ENCODE data around the gene PPP1R14C.

The PPP1R14C gene

DNA sequence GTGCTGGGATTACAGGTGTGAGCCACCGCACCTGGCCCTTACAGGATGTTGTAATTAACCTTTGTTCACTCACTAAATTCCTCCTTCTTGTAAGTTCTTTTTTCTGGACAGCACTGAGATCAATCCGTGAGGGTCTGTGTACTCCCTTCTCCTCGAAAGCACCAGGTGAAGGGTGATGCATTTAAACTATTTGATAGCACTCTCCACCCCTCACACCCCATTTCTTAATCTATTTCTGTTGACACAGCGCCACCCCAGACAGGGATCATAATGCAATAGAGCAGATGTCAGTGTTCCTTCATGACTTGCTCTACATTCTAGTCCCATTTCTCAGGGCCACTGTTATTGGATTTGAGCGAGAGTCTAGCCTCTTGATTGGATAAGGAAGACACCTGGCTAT, 46.3 kb downstream of the PPP1R14C start:
- no peak overlapping the region for H3K4me3 ChIP-seq (ENCODE audit: low read depth, low read length)
- peaks cover 7% of the 10 kb centered on the region for H3K27me3 ChIP-seq
- TF ChIP-seq, protein P1, sequence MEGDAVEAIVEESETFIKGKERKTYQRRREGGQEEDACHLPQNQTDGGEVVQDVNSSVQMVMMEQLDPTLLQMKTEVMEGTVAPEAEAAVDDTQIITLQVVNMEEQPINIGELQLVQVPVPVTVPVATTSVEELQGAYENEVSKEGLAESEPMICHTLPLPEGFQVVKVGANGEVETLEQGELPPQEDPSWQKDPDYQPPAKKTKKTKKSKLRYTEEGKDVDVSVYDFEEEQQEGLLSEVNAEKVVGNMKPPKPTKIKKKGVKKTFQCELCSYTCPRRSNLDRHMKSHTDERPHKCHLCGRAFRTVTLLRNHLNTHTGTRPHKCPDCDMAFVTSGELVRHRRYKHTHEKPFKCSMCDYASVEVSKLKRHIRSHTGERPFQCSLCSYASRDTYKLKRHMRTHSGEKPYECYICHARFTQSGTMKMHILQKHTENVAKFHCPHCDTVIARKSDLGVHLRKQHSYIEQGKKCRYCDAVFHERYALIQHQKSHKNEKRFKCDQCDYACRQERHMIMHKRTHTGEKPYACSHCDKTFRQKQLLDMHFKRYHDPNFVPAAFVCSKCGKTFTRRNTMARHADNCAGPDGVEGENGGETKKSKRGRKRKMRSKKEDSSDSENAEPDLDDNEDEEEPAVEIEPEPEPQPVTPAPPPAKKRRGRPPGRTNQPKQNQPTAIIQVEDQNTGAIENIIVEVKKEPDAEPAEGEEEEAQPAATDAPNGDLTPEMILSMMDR (IDR thresholded peaks at IDR 0.05; ENCODE audit: low read depth, low read length) = no peak
- H3K9me3 ChIP-seq = no peaks in the 10 kb centered on the region
- DNase-seq = no peak
- no peaks in the 10 kb centered on the region for H3K4me1 ChIP-seq
- no peaks in the 10 kb centered on the region for H3K36me3 ChIP-seq

DNA sequence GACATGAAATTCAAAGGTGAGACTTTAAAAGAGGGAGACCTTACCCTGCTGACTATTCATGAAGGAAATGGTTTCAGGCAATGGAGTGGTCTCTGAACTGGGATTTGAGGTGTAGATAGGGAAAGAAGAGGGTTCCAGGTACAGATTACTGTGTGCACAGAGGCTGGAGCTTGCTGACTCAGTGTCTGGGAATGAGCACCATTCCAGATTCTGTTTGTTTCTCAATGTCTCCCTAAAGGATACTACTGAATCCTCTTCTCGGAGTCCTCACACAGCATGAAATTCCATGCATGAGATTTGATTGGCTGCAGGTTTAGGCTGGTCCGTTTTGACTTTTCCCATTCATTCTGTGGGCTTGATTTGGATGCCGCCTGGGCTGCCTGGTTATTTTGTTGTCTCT, 49.0 kb downstream of the PPP1R14C start:
- Histone ChIP-seq H3K4me1 (no peaks in the 10 kb centered on the region), H3K4me3 (ENCODE audit: low read depth, low read length) (no peak overlapping the region), H3K9me3 (no peaks in the 10 kb centered on the region), H3K27me3 (no peaks in the 10 kb centered on the region), H3K36me3 (no peaks in the 10 kb centered on the region)
- TF ChIP-seq, protein P1 (IDR thresholded peaks at IDR 0.05; ENCODE audit: low read depth, low read length) = no peak
- DNase-seq = no peak

DNA sequence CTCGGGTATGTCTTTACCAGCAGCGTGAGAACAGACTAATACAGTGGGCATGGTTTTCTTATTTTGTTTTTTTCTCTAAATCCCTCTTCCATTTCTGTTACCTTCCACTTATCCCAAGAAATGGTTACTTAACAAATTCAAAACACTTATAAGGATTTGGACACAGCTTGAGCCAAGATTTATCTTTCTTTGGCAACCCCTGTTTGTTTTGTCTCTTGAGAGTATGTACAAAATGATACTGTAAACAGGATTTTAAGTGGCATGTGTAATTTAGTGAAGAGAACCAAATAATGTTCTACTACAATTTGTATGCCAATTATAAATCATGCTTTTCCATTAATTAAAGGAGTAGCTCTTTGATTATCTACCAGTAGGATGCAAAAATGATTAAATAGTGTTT, 51.4 kb downstream of the PPP1R14C start:
- TF ChIP-seq, protein P1 (IDR thresholded peaks at IDR 0.05; ENCODE audit: low read depth, low read length) = no peak
- Histone ChIP-seq H3K36me3 (no peaks in the 10 kb centered on the region), H3K9me3 (no peaks in the 10 kb centered on the region), H3K4me3 (ENCODE audit: low read depth, low read length) (no peak overlapping the region), H3K27me3 (0 out of 2 replicates have a peak, but pooled peaks cover 3% of the 10 kb centered on the region), H3K4me1 (no peaks in the 10 kb centered on the region)
- no peak for DNase-seq

DNA sequence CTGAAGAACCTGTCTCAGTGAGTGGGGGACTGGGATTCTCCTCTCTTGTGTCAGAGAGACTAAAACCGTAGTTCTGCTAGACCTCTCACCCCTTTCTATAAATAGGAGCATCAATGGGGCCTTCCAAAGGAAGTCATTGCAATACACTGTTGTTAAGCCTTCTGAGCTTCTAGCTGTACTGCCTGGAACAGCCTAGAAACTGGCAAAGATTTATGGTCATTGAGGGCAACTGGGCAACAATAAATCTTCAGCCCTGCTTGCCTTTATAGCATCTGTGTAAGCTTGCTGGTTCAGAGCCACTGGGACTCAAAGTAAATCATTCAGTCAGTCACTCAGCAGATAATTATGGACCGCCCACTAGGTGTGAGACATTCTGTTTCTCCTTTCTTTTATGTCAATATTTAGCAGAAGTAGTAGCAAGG, 53.2 kb downstream of the PPP1R14C start:
- TF ChIP-seq, protein P1 (IDR thresholded peaks at IDR 0.05; ENCODE audit: low read depth, low read length) = no peak
- Histone ChIP-seq H3K4me3 (ENCODE audit: low read depth, low read length) (no peak overlapping the region), H3K9me3 (no peaks in the 10 kb centered on the region), H3K27me3 (0 out of 2 replicates have a peak, but pooled peaks cover 3% of the 10 kb centered on the region), H3K36me3 (no peaks in the 10 kb centered on the region), H3K4me1 (no peaks in the 10 kb centered on the region)
- no peak for DNase-seq

DNA sequence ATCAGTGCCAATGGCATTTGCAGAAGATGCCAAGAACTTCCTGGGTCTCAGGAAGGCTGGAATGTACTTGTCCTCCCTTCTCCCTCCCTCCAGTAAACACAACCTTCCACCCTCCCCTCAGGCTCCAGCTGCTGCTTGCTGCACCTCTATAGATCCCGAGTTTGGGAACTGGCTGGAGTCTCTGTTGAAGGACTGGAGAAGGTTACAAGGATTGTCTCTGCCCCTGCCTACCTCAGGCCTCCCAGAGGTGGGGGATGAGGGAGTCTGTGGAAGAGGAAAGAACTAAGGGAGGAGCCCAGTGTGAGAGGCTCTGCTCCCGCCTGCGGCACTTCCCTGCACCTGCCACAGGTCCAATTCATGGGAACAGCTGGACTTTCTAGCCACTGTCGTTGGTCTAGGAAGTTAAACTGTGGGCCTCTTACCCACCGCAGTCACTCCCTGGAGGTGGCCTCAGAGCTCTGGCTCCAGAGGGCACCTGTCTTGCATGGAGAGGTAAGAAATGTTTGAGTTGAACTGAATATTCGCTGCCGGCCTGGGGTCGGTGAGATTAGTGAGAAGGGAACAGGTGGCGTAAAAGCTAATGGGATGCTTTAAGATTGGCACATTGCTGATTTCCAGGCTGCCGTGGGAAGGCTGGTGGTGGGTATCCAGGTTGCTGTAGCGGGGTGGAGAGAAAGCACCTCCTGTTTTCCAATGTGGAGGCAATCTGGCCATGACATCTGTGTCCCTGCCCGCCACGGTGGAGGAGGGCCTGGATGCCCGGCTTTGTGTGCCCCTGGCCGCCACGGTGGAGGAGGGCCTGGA, 54.3 kb downstream of the PPP1R14C start:
- Histone ChIP-seq H3K4me3 (ENCODE audit: low read depth, low read length) (no peak overlapping the region), H3K9me3 (no peaks in the 10 kb centered on the region), H3K36me3 (no peaks in the 10 kb centered on the region), H3K4me1 (no peaks in the 10 kb centered on the region), H3K27me3 (peaks cover 3% of the 10 kb centered on the region; the same call in 1 of the 2 replicates)
- DNase-seq = no peak
- TF ChIP-seq, protein P1 (IDR thresholded peaks at IDR 0.05; ENCODE audit: low read depth, low read length) = no peak

DNA sequence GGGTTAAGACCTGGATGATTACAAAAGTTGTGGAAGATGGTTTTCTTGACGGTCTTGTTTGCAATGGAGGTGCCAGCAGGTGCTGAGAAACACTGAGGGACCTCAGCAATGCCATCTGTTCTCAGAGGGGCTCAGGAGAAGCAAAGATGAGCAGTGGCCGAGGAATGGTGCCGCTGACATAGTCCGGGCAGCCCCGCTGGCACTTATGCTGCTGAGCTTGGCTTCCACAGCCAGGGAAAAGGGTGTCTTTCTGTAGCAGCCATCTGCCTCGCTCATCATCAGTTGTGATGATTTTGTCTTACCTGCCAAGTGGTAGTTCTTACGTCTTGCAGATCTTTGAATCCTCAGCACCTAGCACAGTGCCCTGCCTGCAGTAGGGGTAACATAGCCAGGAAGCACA, 55.7 kb downstream of the PPP1R14C start:
- TF ChIP-seq, protein P1 (IDR thresholded peaks at IDR 0.05; ENCODE audit: low read depth, low read length) = no peak
- Histone ChIP-seq H3K27me3 (peaks cover 3% of the 10 kb centered on the region; the same call in 1 of the 2 replicates), H3K4me1 (no peaks in the 10 kb centered on the region), H3K9me3 (no peaks in the 10 kb centered on the region), H3K4me3 (ENCODE audit: low read depth, low read length) (no peak overlapping the region), H3K36me3 (no peaks in the 10 kb centered on the region)
- DNase-seq = no peak
